ENCODE results near the gene CASZ1. TPM values are rescaled to one million over a fixed set of nuclear protein-coding genes. Genes with fewer than 3 reads are reported as not detected.

The CASZ1 gene
- total and polyA plus RNA-seq, 2 donors from 2014 or later = 10.1 to 33.0 TPM

- Histone ChIP-seq H3K27ac (ENCODE audit: low read depth in 2 of 2, low read length in 2 of 2) (no peak overlapping the region), H3K36me3 (ENCODE audit: control insufficient read depth in 2 of 3, insufficient read depth in 3 of 3, low read length in 3 of 3) (no peaks in the 10 kb centered on the region), H3K27me3 (ENCODE audit: control insufficient read depth, insufficient read depth, low read length) (no peaks in the 10 kb centered on the region), H3K9ac (ENCODE audit: low read length in 3 of 3) (no peak overlapping the region), H3K9me3 (ENCODE audit: control insufficient read depth in 2 of 3, insufficient read depth in 1 of 3, low read length in 3 of 3) (no peaks in the 10 kb centered on the region), H3K4me1 (ENCODE audit: control insufficient read depth in 2 of 3, insufficient read depth in 2 of 3, low read depth in 1 of 3, low read length in 3 of 3) (peaks cover 0 to 8% (median 5%) of the 10 kb centered on the region in 3 donors), H3K4me3 (ENCODE audit: low read length in 3 of 3) (no peak overlapping the region)
- TF ChIP-seq CTCF (IDR thresholded peaks at IDR 0.05; ENCODE audit: borderline replicate concordance, extremely low read depth, insufficient read depth) = no peak
- FAIRE-seq (no peak), DNase-seq (peak in 2 of 5 donors; percentile 42 to 57)
- intact Hi-C loops (cut with DNase I) = no loop called here
These were observed 164.4 kb downstream of the CASZ1 start for GRCh38 chr1:10631811-10632593.

- DNase-seq (peak in 2 of 5 donors; percentile 54 to 61), FAIRE-seq (no peak)
- no peak overlapping the region for H3K27ac ChIP-seq (ENCODE audit: low read depth in 2 of 2, low read length in 2 of 2)
- no peaks in the 10 kb centered on the region for H3K9me3 ChIP-seq (ENCODE audit: control insufficient read depth in 2 of 3, insufficient read depth in 1 of 3, low read length in 3 of 3)
- no peak overlapping the region for H3K4me3 ChIP-seq (ENCODE audit: low read length in 3 of 3)
- intact Hi-C loops (cut with DNase I) = no loop called here
- no peak for TF ChIP-seq CTCF (IDR thresholded peaks at IDR 0.05; ENCODE audit: borderline replicate concordance, extremely low read depth, insufficient read depth)
- no peaks in the 10 kb centered on the region for H3K36me3 ChIP-seq (ENCODE audit: control insufficient read depth in 2 of 3, insufficient read depth in 3 of 3, low read length in 3 of 3)
- H3K27me3 ChIP-seq (ENCODE audit: control insufficient read depth, insufficient read depth, low read length) = no peaks in the 10 kb centered on the region
- peaks cover 0 to 8% (median 5%) of the 10 kb centered on the region in 3 donors for H3K4me1 ChIP-seq (ENCODE audit: control insufficient read depth in 2 of 3, insufficient read depth in 2 of 3, low read depth in 1 of 3, low read length in 3 of 3)
- no peak overlapping the region for H3K9ac ChIP-seq (ENCODE audit: low read length in 3 of 3)
These were observed 165.2 kb downstream of the CASZ1 start for GRCh38 chr1:10631121-10631810.

- FAIRE-seq = no peak
- no peak overlapping the region for H3K4me3 ChIP-seq (ENCODE audit: low read length in 3 of 3)
- no peak for TF ChIP-seq CTCF (IDR thresholded peaks at IDR 0.05; ENCODE audit: borderline replicate concordance, extremely low read depth, insufficient read depth)
- intact Hi-C loops (cut with DNase I) = no loop called here
- DNase-seq = peak in 1 of 5 donors; percentile 28
- H3K27ac ChIP-seq (ENCODE audit: low read depth in 2 of 2, low read length in 2 of 2) = no peak overlapping the region
- no peak overlapping the region for H3K9ac ChIP-seq (ENCODE audit: low read length in 3 of 3)
- no peaks in the 10 kb centered on the region for H3K9me3 ChIP-seq (ENCODE audit: control insufficient read depth in 2 of 3, insufficient read depth in 1 of 3, low read length in 3 of 3)
- no peaks in the 10 kb centered on the region for H3K27me3 ChIP-seq (ENCODE audit: control insufficient read depth, insufficient read depth, low read length)
- H3K36me3 ChIP-seq (ENCODE audit: control insufficient read depth in 2 of 3, insufficient read depth in 3 of 3, low read length in 3 of 3) = no peaks in the 10 kb centered on the region
- H3K4me1 ChIP-seq (ENCODE audit: control insufficient read depth in 2 of 3, insufficient read depth in 2 of 3, low read depth in 1 of 3, low read length in 3 of 3) = peaks cover 0 to 8% (median 5%) of the 10 kb centered on the region in 3 donors
These were observed 165.8 kb downstream of the CASZ1 start for GRCh38 chr1:10630661-10631120.
